SK-N-MC (cell line): ENCODE results near the gene ARSB.

Experiments used
- EZH2 ChIP-seq: fragments of 200-600 bp; sonication (generic); IDR thresholded peaks from one replicate; pipeline ENCODE4 v1.6.1; 2017; ENCODE audit warnings: antibody characterized with exemption
- POLR2AphosphoS5 ChIP-seq: IDR thresholded peaks from 2 replicates; pipeline ENCODE4 v1.6.1; 2012; ENCODE audit warnings: mild to moderate bottlenecking, low read depth, low read length, borderline replicate concordance

DNA sequence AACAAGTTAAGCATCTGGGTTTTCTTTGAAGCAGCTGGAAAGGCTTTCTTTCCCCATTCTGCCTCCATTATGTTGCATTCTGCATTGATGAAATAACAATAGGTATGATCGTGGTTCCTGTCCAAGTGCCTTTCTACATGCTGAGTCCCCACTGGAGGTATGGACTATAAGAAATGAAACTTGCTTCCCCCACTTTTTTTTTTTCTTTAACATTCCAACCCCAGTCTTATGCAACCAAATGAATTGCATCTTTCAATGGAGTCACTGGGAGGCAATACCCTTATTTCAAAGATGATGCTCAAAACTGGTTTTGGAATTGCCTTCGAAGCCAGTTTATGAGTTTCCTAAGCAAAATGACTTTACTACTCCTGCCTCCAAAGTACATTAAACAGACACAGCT, 58.9 kb downstream of the ARSB start:
- TF ChIP-seq EZH2 = no peak
- TF ChIP-seq POLR2AphosphoS5 = no peak
